Upper lobe of left lung (tissue), 4 donors: ENCODE results near the gene CEP44.

Source experiments
- POLR2A ChIP-seq, 4 donors: fragments of 450-650 bp; IDR thresholded peaks; one replicate each; pipeline ENCODE4 v1.5.1; 2016 to 2017; ENCODE audit warnings: antibody characterized with exemption in 4 of 4, mild to moderate bottlenecking in 2 of 4
- TF ChIP-seq, protein P1 (sequence below), 6 experiments: fragments of 450-650 bp in 4 of 6; fragments of 200-600 bp in 2 of 6; sonication (generic) in 2 of 6; IDR thresholded peaks; one replicate each; pipeline ENCODE4 v1.5.1; 2016 to 2019; ENCODE audit warnings: antibody characterized with exemption in 6 of 6

GRCh38 chr4:174266416-174266815, 17.3 kb upstream of the CEP44 start:
- TF ChIP-seq, protein P1, sequence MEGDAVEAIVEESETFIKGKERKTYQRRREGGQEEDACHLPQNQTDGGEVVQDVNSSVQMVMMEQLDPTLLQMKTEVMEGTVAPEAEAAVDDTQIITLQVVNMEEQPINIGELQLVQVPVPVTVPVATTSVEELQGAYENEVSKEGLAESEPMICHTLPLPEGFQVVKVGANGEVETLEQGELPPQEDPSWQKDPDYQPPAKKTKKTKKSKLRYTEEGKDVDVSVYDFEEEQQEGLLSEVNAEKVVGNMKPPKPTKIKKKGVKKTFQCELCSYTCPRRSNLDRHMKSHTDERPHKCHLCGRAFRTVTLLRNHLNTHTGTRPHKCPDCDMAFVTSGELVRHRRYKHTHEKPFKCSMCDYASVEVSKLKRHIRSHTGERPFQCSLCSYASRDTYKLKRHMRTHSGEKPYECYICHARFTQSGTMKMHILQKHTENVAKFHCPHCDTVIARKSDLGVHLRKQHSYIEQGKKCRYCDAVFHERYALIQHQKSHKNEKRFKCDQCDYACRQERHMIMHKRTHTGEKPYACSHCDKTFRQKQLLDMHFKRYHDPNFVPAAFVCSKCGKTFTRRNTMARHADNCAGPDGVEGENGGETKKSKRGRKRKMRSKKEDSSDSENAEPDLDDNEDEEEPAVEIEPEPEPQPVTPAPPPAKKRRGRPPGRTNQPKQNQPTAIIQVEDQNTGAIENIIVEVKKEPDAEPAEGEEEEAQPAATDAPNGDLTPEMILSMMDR (IDR thresholded peaks at IDR 0.05) = no peak
- TF ChIP-seq POLR2A (IDR thresholded peaks at IDR 0.05) = no peak
